Measurements from ENCODE around the gene FXYD4.

FXYD4 gene

DNA sequence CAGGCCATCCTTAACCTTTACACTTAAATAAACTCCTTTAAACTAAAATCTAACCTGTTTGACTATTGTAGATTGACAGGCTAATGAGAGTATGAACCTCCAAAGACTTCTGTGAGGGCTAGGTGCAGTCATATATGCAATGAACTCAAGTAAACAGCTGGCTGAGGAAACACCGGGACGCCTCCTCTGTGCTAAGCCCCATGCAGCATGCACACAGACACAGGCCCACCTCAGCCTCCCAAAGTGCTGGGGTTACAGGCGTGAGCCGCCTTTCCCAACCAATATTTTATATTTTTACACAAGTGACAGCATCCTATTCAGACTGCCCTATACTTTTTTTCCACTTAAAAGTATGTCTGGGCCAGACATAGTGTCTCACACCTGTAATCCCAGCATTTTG lies 1.5 kb upstream of the FXYD4 start:
- H3K27ac ChIP-seq, result no peak overlapping the region
- TF ChIP-seq, protein P1, sequence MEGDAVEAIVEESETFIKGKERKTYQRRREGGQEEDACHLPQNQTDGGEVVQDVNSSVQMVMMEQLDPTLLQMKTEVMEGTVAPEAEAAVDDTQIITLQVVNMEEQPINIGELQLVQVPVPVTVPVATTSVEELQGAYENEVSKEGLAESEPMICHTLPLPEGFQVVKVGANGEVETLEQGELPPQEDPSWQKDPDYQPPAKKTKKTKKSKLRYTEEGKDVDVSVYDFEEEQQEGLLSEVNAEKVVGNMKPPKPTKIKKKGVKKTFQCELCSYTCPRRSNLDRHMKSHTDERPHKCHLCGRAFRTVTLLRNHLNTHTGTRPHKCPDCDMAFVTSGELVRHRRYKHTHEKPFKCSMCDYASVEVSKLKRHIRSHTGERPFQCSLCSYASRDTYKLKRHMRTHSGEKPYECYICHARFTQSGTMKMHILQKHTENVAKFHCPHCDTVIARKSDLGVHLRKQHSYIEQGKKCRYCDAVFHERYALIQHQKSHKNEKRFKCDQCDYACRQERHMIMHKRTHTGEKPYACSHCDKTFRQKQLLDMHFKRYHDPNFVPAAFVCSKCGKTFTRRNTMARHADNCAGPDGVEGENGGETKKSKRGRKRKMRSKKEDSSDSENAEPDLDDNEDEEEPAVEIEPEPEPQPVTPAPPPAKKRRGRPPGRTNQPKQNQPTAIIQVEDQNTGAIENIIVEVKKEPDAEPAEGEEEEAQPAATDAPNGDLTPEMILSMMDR (IDR thresholded peaks at IDR 0.05), result no peak

GRCh38 chr10:43370671-43371215 lies 693 bp upstream of the FXYD4 start:
- DNase-seq (ENCODE audit: low spot score), result no peak

More for the DNA sequence above, 1.5 kb upstream of the FXYD4 start:
- H3K4me3 ChIP-seq, result no peak overlapping the region
- no peak for DNase-seq (ENCODE audit: low spot score)

GRCh38 chr10:43372765-43373361 lies 1.4 kb downstream of the FXYD4 start:
- H3K4me3 ChIP-seq, result no peak overlapping the region
- TF ChIP-seq, protein P1 (IDR thresholded peaks at IDR 0.05), result no peak
- DNase-seq (ENCODE audit: low spot score), result no peak
- H3K27ac ChIP-seq, result no peak overlapping the region

More at GRCh38 chr10:43370671-43371215, 693 bp upstream of the FXYD4 start:
- Histone ChIP-seq H3K4me3 (no peak overlapping the region), H3K27ac (no peak overlapping the region)
- TF ChIP-seq, protein P1 (IDR thresholded peaks at IDR 0.05), result no peak

DNA sequence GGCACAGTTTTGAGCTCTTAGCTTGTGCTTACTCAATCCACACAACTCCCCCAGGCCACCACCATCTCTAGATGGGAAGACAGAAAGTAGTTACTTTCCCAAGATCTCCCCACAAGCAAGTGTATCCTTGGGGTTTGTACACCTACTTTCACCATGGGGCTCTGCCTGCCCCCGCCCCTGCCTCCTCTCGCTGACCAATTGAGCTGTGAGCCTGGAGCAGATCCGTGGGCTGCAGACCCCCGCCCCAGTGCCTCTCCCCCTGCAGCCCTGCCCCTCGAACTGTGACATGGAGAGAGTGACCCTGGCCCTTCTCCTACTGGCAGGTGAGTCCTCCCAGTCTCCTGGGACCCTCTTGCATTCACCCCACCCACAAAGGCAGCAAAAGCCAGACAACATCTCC lies 2.0 kb downstream of the FXYD4 start:
- DNase-seq (ENCODE audit: low spot score), result no peak
- H3K4me3 ChIP-seq, result no peak overlapping the region
- no peak overlapping the region for H3K27ac ChIP-seq
- TF ChIP-seq, protein P1 (IDR thresholded peaks at IDR 0.05), result no peak

- H3K27ac ChIP-seq, result no peak overlapping the region
- TF ChIP-seq, protein P1 (IDR thresholded peaks at IDR 0.05), result no peak
- no peak for DNase-seq (ENCODE audit: low spot score)
- no peak overlapping the region for H3K4me3 ChIP-seq
Observed at GRCh38 chr10:43374194-43374593, 2.8 kb downstream of the FXYD4 start.

- DNase-seq (ENCODE audit: low spot score), result no peak
- H3K27ac ChIP-seq, result no peak overlapping the region
- TF ChIP-seq, protein P1 (IDR thresholded peaks at IDR 0.05), result no peak
- H3K4me3 ChIP-seq, result no peak overlapping the region
Observed at GRCh38 chr10:43375401-43376020, 4.1 kb downstream of the FXYD4 start.

Measured in coronary artery (tissue), 2 donors.